B cell (primary cell): ENCODE results near the gene EEF1A2.

ENCODE experiments used
- EZH2 ChIP-seq: IDR thresholded peaks from 2 replicates; pipeline ENCODE4 v1.6.1; 2012; ENCODE audit warnings: borderline replicate concordance, low read depth, mild to moderate bottlenecking, moderate library complexity, low read length; ENCODE audit not compliant: insufficient read depth, poor library complexity, severe bottlenecking
- TF ChIP-seq, protein P1 (sequence below): fragments of 200-600 bp; IDR thresholded peaks from one replicate; pipeline ENCODE4 v1.8.0; 2022; ENCODE audit warnings: antibody characterized with exemption, mild to moderate bottlenecking

GRCh38 chr20:63504642-63505041, 5.8 kb upstream of the EEF1A2 start:
- TF ChIP-seq, protein P1, sequence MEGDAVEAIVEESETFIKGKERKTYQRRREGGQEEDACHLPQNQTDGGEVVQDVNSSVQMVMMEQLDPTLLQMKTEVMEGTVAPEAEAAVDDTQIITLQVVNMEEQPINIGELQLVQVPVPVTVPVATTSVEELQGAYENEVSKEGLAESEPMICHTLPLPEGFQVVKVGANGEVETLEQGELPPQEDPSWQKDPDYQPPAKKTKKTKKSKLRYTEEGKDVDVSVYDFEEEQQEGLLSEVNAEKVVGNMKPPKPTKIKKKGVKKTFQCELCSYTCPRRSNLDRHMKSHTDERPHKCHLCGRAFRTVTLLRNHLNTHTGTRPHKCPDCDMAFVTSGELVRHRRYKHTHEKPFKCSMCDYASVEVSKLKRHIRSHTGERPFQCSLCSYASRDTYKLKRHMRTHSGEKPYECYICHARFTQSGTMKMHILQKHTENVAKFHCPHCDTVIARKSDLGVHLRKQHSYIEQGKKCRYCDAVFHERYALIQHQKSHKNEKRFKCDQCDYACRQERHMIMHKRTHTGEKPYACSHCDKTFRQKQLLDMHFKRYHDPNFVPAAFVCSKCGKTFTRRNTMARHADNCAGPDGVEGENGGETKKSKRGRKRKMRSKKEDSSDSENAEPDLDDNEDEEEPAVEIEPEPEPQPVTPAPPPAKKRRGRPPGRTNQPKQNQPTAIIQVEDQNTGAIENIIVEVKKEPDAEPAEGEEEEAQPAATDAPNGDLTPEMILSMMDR, result no peak
- TF ChIP-seq EZH2, result no peak
